Measurements from ENCODE around the gene CFAP119. TPM values are rescaled to one million over a fixed set of nuclear protein-coding genes. Genes with fewer than 3 reads are reported as not detected.

Gene CFAP119
- total and polyA plus RNA-seq, 2 experiments from 2014 or later: 2.2 to 5.2 TPM

- H3K4me2 ChIP-seq: no peak overlapping the region
- peaks cover 3% of the 10 kb centered on the region; the same call in 1 of the 2 replicates for H3K36me3 ChIP-seq (ENCODE audit: insufficient read depth)
- H4K20me1 ChIP-seq (replicated peaks; ENCODE audit: insufficient read depth): peaks cover 5% of the 10 kb centered on the region
- peaks cover 12% of the 10 kb centered on the region; the same call in 1 of the 2 replicates for H3F3A ChIP-seq (replicated peaks; ENCODE audit: low read depth)
- no peak for TF ChIP-seq STAT1 (IDR thresholded peaks at IDR 0.05; ENCODE audit: unreplicated experiment)
- no peak for TF ChIP-seq ZNF331 (CRISPR knock-in tag; IDR thresholded peaks at IDR 0.05; ENCODE audit: low read depth)
- no peak for TF ChIP-seq ETS1 (IDR thresholded peaks at IDR 0.05)
- TF ChIP-seq POLR2AphosphoS5 (IDR thresholded peaks at IDR 0.05; ENCODE audit: low read depth): no peak
- no peak for TF ChIP-seq EZH2 (IDR thresholded peaks at IDR 0.05; ENCODE audit: low read depth, unreplicated experiment)
- no peak for TF ChIP-seq NANOG (IDR thresholded peaks at IDR 0.05; ENCODE audit: borderline replicate concordance)
- TF ChIP-seq CREB1 (CRISPR knock-in tag; IDR thresholded peaks at IDR 0.05; ENCODE audit: low read depth): no peak
- TF ChIP-seq EZH2phosphoT487 (IDR thresholded peaks at IDR 0.05; ENCODE audit: unreplicated experiment): no peak
- no peak for TF ChIP-seq JUNB (IDR thresholded peaks at IDR 0.05; ENCODE audit: unreplicated experiment)
- TF ChIP-seq ZNF462 (CRISPR knock-in tag; IDR thresholded peaks at IDR 0.05): no peak
- TF ChIP-seq CTCF (conservative IDR thresholded peaks at IDR 0.05; ENCODE audit: low read depth in 2 of 2): no peak
- no peak for TF ChIP-seq REST (IDR thresholded peaks at IDR 0.05; ENCODE audit: unreplicated experiment)
- no peaks in the 10 kb centered on the region for H3K27me3 ChIP-seq (ENCODE audit: insufficient read depth)
- Mint-ChIP-seq H3K4me1 (peaks cover 29% of the 10 kb centered on the region), H3K4me3 (no peak overlapping the region), H3K27ac (no peak overlapping the region), H3K27me3 (ENCODE audit: insufficient read depth, low read depth, poor library complexity) (peaks cover 18% of the 10 kb centered on the region), H3K36me3 (ENCODE audit: low read depth) (peaks cover 24% of the 10 kb centered on the region), H3K9me3 (no peaks in the 10 kb centered on the region)
- H3K9me2 ChIP-seq (ENCODE audit: insufficient read depth): no peaks in the 10 kb centered on the region
- no peak for DNase-seq (ENCODE audit: low spot score)
- peaks cover 3% of the 10 kb centered on the region; the same call in 1 of the 2 replicates for H3K4me1 ChIP-seq (ENCODE audit: insufficient read depth)
- H3K79me2 ChIP-seq (replicated peaks; ENCODE audit: insufficient read depth): peaks cover 17% of the 10 kb centered on the region
- no peak overlapping the region for H3K4me3 ChIP-seq
- H2AFZ ChIP-seq: no peak overlapping the region
- no peak for ATAC-seq
- H3K27ac ChIP-seq (ENCODE audit: low read depth): no peak overlapping the region
Measured at GRCh38 chr16:30782486-30783279, 20.8 kb upstream of the CFAP119 start.

Data from GM23338 (cell line).